Esophagus muscularis mucosa (tissue), 3 donors: ENCODE results near the gene CCM2L.

Experiments used
- POLR2A ChIP-seq: fragments of 450-650 bp; IDR thresholded peaks from one replicate; pipeline ENCODE4 v1.6.1; 2017; ENCODE audit warnings: antibody characterized with exemption, moderate library complexity, mild to moderate bottlenecking, low read depth
- TF ChIP-seq, protein P1 (sequence below), 3 experiments: fragments of 200-600 bp in 2 of 3; fragments of 450-650 bp in 1 of 3; sonication (generic) in 2 of 3; IDR thresholded peaks; one replicate each; pipeline ENCODE4 v1.5.1; 2017 to 2019; ENCODE audit warnings: antibody characterized with exemption in 3 of 3, mild to moderate bottlenecking in 2 of 3, moderate library complexity in 1 of 3

DNA sequence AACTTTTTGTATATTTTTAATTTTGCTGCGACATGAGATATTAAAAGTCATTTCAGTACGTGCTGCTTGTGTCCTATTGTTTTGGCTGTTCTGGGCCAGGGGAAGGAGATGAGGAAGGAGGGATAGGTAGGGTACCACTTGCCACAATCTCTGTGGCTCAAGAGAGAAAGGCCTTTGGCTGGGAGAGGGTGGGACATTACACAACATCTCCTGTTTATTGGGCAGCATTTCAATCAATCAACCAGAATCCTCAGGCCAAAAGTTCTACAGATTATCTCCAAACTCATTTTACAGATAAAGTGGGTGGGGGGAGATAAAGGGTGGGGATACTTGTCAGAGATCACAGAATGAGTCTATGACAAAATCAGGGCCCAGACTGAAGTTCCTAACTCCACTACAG is 6.9 kb upstream of the CCM2L start:
- TF ChIP-seq, protein P1, sequence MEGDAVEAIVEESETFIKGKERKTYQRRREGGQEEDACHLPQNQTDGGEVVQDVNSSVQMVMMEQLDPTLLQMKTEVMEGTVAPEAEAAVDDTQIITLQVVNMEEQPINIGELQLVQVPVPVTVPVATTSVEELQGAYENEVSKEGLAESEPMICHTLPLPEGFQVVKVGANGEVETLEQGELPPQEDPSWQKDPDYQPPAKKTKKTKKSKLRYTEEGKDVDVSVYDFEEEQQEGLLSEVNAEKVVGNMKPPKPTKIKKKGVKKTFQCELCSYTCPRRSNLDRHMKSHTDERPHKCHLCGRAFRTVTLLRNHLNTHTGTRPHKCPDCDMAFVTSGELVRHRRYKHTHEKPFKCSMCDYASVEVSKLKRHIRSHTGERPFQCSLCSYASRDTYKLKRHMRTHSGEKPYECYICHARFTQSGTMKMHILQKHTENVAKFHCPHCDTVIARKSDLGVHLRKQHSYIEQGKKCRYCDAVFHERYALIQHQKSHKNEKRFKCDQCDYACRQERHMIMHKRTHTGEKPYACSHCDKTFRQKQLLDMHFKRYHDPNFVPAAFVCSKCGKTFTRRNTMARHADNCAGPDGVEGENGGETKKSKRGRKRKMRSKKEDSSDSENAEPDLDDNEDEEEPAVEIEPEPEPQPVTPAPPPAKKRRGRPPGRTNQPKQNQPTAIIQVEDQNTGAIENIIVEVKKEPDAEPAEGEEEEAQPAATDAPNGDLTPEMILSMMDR (IDR thresholded peaks at IDR 0.05) = no peak
- TF ChIP-seq POLR2A = no peak
